ENCODE data around the gene NUP62. TPM values are rescaled to one million over a fixed set of nuclear protein-coding genes. Genes with fewer than 3 reads are reported as not detected.

NUP62 gene
- polyA plus RNA-seq, 1 donor (not counting 4 experiments of a cell fraction or from before 2014, with no cell fraction given): 12.9 TPM

DNA sequence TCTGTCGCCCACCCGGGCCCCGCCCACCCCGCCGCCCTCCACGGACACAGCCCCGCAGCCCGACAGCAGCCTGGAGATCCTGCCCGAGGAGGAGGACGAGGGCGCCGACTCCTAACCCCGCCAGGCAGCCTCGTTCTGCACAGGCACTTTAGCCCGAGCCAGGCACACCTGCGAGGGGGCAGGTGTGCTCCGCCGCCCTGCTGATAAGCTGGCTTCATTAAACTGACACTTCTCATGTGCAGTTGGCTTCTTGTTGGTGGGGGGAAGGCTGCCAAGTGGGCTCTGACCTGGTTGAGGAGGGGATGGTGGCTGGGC, 40.8 kb downstream of the NUP62 start:
- H4K20me1 ChIP-seq (ENCODE audit: control insufficient read depth, extremely low read depth, insufficient read depth, low read length): no peaks in the 10 kb centered on the region
- H3K27ac ChIP-seq (ENCODE audit: control insufficient read depth, insufficient read depth, low read length): no peak overlapping the region
- peaks cover 7% of the 10 kb centered on the region for H3K4me1 ChIP-seq (ENCODE audit: control insufficient read depth, extremely low read depth, insufficient read depth, low read length)
- dilution Hi-C loops (cut with MboI; ENCODE audit: extremely low pct_ligation_motif_present, low sequenced_read_pairs): no loop called here
- peaks cover 6 to 8% of the 10 kb centered on the region in 2 experiments for H3K36me3 ChIP-seq (ENCODE audit: control insufficient read depth in 2 of 2, extremely low read depth in 1 of 2, insufficient read depth in 2 of 2, low read length in 2 of 2)
- H2AFZ ChIP-seq (ENCODE audit: control insufficient read depth, low read length): no peak overlapping the region
- H3K79me2 ChIP-seq (ENCODE audit: control insufficient read depth, insufficient read depth, low read length): no peaks in the 10 kb centered on the region
- H3K9me1 ChIP-seq (ENCODE audit: control insufficient read depth, extremely low read depth, insufficient read depth, low read length): no peaks in the 10 kb centered on the region
- no peak for FAIRE-seq
- no peak overlapping the region for H3K4me3 ChIP-seq (ENCODE audit: control insufficient read depth in 2 of 3, extremely low read depth in 1 of 3, insufficient read depth in 2 of 3, low read depth in 1 of 3, low read length in 3 of 3)
- H3K9ac ChIP-seq (ENCODE audit: control insufficient read depth, extremely low read depth, insufficient read depth, low read length): no peak overlapping the region
- no peaks in the 10 kb centered on the region for H3K9me3 ChIP-seq (ENCODE audit: control insufficient read depth, low read depth, low read length)
- H3K27me3 ChIP-seq (ENCODE audit: control insufficient read depth, extremely low read depth, insufficient read depth, low read length): peaks cover 7% of the 10 kb centered on the region
- no peak overlapping the region for H3K4me2 ChIP-seq (ENCODE audit: control insufficient read depth, extremely low read depth, insufficient read depth, low read depth, low read length)
- no peak for DNase-seq (ENCODE audit: low read depth, low spot score)
- no peak for TF ChIP-seq CTCF (optimal IDR thresholded peaks at IDR 0.05 in 1 of 3, IDR thresholded peaks at IDR 0.05 in 1 of 3, conservative IDR thresholded peaks at IDR 0.05 in 1 of 3; ENCODE audit: extremely low read depth in 1 of 3, insufficient read depth in 2 of 3, low read length in 3 of 3)

DNA sequence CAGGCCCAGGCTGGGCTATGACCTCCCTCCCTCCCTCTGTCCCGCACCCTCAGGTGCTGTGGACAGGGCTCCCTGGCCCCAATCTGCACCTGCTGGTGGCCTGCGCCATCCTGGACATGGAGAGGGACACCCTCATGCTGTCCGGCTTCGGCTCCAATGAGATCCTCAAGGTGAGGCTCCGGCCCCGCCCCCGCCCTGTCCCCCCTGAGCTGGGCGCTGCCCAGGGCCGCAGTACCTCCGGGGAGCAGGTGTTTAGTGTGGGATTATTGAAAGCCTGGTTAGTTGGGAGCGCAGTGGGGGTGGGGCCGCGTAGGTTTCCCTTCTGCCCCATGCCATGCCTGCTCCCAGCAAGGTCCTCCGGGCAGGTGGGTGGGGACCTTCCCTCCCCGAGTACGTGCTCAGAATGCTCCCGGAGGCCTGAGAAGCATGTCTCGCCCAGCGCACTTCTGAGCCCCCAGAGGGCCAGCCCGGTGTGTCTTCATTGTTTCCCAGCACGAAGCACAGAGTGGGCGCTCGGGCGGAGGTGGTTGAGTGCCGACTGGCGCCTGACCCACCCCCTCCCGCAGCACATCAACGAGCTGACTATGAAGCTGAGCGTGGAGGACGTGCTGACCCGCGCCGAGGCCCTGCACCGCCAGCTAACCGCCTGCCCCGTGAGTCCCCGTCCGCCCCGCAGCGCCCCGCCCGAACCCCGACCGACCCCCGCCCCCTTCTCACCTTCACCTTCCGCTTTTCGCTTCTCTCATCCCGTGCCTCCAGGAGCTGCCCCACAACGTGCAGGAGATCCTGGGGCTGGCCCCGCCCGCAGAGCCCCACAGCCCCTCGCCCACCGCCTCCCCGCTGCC, 41.4 kb downstream of the NUP62 start:
- Histone ChIP-seq H3K9me3 (ENCODE audit: control insufficient read depth, low read depth, low read length) (peaks cover 2% of the 10 kb centered on the region), H2AFZ (ENCODE audit: control insufficient read depth, low read length) (no peak overlapping the region)
- no peak for FAIRE-seq

More for the DNA sequence above, 41.4 kb downstream of the NUP62 start:
- no peak overlapping the region for H3K9ac ChIP-seq (ENCODE audit: control insufficient read depth, extremely low read depth, insufficient read depth, low read length)
- H3K4me1 ChIP-seq (ENCODE audit: control insufficient read depth, extremely low read depth, insufficient read depth, low read length): peaks cover 7% of the 10 kb centered on the region
- peaks cover 7% of the 10 kb centered on the region for H3K27me3 ChIP-seq (ENCODE audit: control insufficient read depth, extremely low read depth, insufficient read depth, low read length)
- dilution Hi-C loops (cut with MboI; ENCODE audit: extremely low pct_ligation_motif_present, low sequenced_read_pairs): no loop called here
- TF ChIP-seq EZH2 (IDR thresholded peaks at IDR 0.05; ENCODE audit: low read length): no peak
- no peak for TF ChIP-seq CTCF (optimal IDR thresholded peaks at IDR 0.05 in 1 of 3, IDR thresholded peaks at IDR 0.05 in 1 of 3, conservative IDR thresholded peaks at IDR 0.05 in 1 of 3; ENCODE audit: extremely low read depth in 1 of 3, insufficient read depth in 2 of 3, low read length in 3 of 3)
- no peaks in the 10 kb centered on the region for H4K20me1 ChIP-seq (ENCODE audit: control insufficient read depth, extremely low read depth, insufficient read depth, low read length)
- H3K4me3 ChIP-seq (ENCODE audit: control insufficient read depth in 2 of 3, extremely low read depth in 1 of 3, insufficient read depth in 2 of 3, low read depth in 1 of 3, low read length in 3 of 3): no peak overlapping the region
- peaks cover 11 to 14% of the 10 kb centered on the region in 2 experiments for H3K36me3 ChIP-seq (ENCODE audit: control insufficient read depth in 2 of 2, extremely low read depth in 1 of 2, insufficient read depth in 2 of 2, low read length in 2 of 2)
- H3K9me1 ChIP-seq (ENCODE audit: control insufficient read depth, extremely low read depth, insufficient read depth, low read length): no peaks in the 10 kb centered on the region
- no peak overlapping the region for H3K4me2 ChIP-seq (ENCODE audit: control insufficient read depth, extremely low read depth, insufficient read depth, low read depth, low read length)
- no peak for DNase-seq (ENCODE audit: low read depth, low spot score)
- H3K79me2 ChIP-seq (ENCODE audit: control insufficient read depth, insufficient read depth, low read length): no peaks in the 10 kb centered on the region
- H3K27ac ChIP-seq (ENCODE audit: control insufficient read depth, insufficient read depth, low read length): no peak overlapping the region

All from keratinocyte (primary cell).